Measurements from ENCODE around the gene LIPC. TPM values are rescaled to one million over a fixed set of nuclear protein-coding genes. Genes with fewer than 3 reads are reported as not detected.

The LIPC gene
- total and polyA plus RNA-seq, 10 of the 15 experiments (the other 5 are each of a cell fraction or from before 2014, with no cell fraction given) = 0.06 to 0.31 (median 0.16) TPM; not detected in 1

GRCh38 chr15:58585693-58586443, 154.1 kb downstream of the LIPC start (continued):
- TF ChIP-seq, protein P1, sequence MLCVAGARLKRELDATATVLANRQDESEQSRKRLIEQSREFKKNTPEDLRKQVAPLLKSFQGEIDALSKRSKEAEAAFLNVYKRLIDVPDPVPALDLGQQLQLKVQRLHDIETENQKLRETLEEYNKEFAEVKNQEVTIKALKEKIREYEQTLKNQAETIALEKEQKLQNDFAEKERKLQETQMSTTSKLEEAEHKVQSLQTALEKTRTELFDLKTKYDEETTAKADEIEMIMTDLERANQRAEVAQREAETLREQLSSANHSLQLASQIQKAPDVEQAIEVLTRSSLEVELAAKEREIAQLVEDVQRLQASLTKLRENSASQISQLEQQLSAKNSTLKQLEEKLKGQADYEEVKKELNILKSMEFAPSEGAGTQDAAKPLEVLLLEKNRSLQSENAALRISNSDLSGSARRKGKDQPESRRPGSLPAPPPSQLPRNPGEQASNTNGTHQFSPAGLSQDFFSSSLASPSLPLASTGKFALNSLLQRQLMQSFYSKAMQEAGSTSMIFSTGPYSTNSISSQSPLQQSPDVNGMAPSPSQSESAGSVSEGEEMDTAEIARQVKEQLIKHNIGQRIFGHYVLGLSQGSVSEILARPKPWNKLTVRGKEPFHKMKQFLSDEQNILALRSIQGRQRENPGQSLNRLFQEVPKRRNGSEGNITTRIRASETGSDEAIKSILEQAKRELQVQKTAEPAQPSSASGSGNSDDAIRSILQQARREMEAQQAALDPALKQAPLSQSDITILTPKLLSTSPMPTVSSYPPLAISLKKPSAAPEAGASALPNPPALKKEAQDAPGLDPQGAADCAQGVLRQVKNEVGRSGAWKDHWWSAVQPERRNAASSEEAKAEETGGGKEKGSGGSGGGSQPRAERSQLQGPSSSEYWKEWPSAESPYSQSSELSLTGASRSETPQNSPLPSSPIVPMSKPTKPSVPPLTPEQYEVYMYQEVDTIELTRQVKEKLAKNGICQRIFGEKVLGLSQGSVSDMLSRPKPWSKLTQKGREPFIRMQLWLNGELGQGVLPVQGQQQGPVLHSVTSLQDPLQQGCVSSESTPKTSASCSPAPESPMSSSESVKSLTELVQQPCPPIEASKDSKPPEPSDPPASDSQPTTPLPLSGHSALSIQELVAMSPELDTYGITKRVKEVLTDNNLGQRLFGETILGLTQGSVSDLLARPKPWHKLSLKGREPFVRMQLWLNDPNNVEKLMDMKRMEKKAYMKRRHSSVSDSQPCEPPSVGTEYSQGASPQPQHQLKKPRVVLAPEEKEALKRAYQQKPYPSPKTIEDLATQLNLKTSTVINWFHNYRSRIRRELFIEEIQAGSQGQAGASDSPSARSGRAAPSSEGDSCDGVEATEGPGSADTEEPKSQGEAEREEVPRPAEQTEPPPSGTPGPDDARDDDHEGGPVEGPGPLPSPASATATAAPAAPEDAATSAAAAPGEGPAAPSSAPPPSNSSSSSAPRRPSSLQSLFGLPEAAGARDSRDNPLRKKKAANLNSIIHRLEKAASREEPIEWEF (IDR thresholded peaks at IDR 0.05; ENCODE audit: insufficient replicate concordance, low read depth, low read length) = no peak

GRCh38 chr15:58587486-58587885, 155.7 kb downstream of the LIPC start:
- Histone ChIP-seq H3K4me3 (no peak overlapping the region), H3K36me3 (ENCODE audit: control insufficient read depth in 2 of 2, insufficient read depth in 2 of 2, low read length in 1 of 2) (no peaks in the 10 kb centered on the region), H3K79me2 (ENCODE audit: control insufficient read depth, insufficient read depth, low read length) (no peaks in the 10 kb centered on the region), H3K9me3 (replicated peaks; ENCODE audit: control insufficient read depth, insufficient read depth, low read length) (no peaks in the 10 kb centered on the region; the same call in 2 of the 3 replicates), H4K20me1 (ENCODE audit: control insufficient read depth, insufficient read depth) (no peaks in the 10 kb centered on the region), H3K4me1 (ENCODE audit: control insufficient read depth, insufficient read depth, low read length) (peaks cover 24% of the 10 kb centered on the region), H3K27ac (ENCODE audit: control insufficient read depth, insufficient read depth) (no peak overlapping the region), H3K4me2 (ENCODE audit: control insufficient read depth, insufficient read depth) (no peak overlapping the region), H2AFZ (ENCODE audit: control insufficient read depth, low read depth, low read length) (no peak overlapping the region), H3K27me3 (replicated peaks in 1 of 2; ENCODE audit: control insufficient read depth in 2 of 2, insufficient read depth in 2 of 2, low read length in 1 of 2) (no peaks in the 10 kb centered on the region), H3K9ac (ENCODE audit: control insufficient read depth, insufficient read depth, low read length) (no peak overlapping the region)
- ChIA-PET CTCF (no interaction called here), SMC1A (ENCODE audit: uncharacterized antibody, unreplicated experiment) (interaction anchor here (0.5 kb wide), 1 partner anchor 216 kb away, joined by 3 read pairs; no protein-coding TSS in a partner anchor), RAD21 (ENCODE audit: unreplicated experiment) (no interaction called here), POLR2A (no interaction called here)
- in situ Hi-C loops (cut with MboI) (no loop called here), intact Hi-C loops (cut with micrococcal nuclease; ENCODE audit: unreplicated experiment) (no loop called here)
- DNase-seq (ENCODE audit: low read depth, low spot score) = no peak
- ATAC-seq = no peak
- no TSS peak for BruUV-seq (replicated peaks)
- FAIRE-seq = no peak
- 96% methylated on average over 4 of the region's 4 CpGs for WGBS (ENCODE audit: insufficient coverage, insufficient replicate concordance, low lambda C conversion rate, missing lambda C conversion rate)
- TF ChIP-seq POLR2AphosphoS2 (IDR thresholded peaks at IDR 0.05; ENCODE audit: low read depth, low read length) = no peak
- TF ChIP-seq, protein P2, sequence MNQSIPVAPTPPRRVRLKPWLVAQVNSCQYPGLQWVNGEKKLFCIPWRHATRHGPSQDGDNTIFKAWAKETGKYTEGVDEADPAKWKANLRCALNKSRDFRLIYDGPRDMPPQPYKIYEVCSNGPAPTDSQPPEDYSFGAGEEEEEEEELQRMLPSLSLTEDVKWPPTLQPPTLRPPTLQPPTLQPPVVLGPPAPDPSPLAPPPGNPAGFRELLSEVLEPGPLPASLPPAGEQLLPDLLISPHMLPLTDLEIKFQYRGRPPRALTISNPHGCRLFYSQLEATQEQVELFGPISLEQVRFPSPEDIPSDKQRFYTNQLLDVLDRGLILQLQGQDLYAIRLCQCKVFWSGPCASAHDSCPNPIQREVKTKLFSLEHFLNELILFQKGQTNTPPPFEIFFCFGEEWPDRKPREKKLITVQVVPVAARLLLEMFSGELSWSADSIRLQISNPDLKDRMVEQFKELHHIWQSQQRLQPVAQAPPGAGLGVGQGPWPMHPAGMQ (IDR thresholded peaks at IDR 0.05; ENCODE audit: borderline replicate concordance) = no peak
- no peak for TF ChIP-seq CHD4 (IDR thresholded peaks at IDR 0.05)
- TF ChIP-seq, protein P3, sequence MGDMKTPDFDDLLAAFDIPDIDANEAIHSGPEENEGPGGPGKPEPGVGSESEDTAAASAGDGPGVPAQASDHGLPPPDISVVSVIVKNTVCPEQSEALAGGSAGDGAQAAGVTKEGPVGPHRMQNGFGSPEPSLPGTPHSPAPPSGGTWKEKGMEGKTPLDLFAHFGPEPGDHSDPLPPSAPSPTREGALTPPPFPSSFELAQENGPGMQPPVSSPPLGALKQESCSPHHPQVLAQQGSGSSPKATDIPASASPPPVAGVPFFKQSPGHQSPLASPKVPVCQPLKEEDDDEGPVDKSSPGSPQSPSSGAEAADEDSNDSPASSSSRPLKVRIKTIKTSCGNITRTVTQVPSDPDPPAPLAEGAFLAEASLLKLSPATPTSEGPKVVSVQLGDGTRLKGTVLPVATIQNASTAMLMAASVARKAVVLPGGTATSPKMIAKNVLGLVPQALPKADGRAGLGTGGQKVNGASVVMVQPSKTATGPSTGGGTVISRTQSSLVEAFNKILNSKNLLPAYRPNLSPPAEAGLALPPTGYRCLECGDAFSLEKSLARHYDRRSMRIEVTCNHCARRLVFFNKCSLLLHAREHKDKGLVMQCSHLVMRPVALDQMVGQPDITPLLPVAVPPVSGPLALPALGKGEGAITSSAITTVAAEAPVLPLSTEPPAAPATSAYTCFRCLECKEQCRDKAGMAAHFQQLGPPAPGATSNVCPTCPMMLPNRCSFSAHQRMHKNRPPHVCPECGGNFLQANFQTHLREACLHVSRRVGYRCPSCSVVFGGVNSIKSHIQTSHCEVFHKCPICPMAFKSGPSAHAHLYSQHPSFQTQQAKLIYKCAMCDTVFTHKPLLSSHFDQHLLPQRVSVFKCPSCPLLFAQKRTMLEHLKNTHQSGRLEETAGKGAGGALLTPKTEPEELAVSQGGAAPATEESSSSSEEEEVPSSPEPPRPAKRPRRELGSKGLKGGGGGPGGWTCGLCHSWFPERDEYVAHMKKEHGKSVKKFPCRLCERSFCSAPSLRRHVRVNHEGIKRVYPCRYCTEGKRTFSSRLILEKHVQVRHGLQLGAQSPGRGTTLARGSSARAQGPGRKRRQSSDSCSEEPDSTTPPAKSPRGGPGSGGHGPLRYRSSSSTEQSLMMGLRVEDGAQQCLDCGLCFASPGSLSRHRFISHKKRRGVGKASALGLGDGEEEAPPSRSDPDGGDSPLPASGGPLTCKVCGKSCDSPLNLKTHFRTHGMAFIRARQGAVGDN (IDR thresholded peaks at IDR 0.05) = no peak
- no peak for TF ChIP-seq ZBTB4 (CRISPR knock-in tag; IDR thresholded peaks at IDR 0.05)

All from GM12878 (cell line).